Esophagus squamous epithelium (tissue), 5 donors: ENCODE measurements around the gene ZNF789. TPM values are rescaled to one million over a fixed set of nuclear protein-coding genes. Genes with fewer than 3 reads are reported as not detected.

ENCODE experiments used
- DNase-seq: peaks from one replicate; lab custom pipeline; 2025; lab: John Stamatoyannopoulos, UW
- H3K27ac ChIP-seq, 4 donors: fragments of 200-600 bp; sonication (generic); one replicate each; pipeline ENCODE4 v1.5.1; 2016 to 2019; ENCODE audit warnings: mild to moderate bottlenecking in 1 of 4
- H3K27me3 ChIP-seq, 4 donors: fragments of 200-600 bp; sonication (generic); 1 replicate in 3 of 4; 2 replicates in 1 of 4; pipeline versions ENCODE4 v1.5.1 to v1.6.0; 2017 to 2021; ENCODE audit warnings: antibody characterized with exemption in 1 of 4
- H3K36me3 ChIP-seq, 3 donors: fragments of 200-600 bp; sonication (generic); one replicate each; pipeline ENCODE4 v1.5.1; 2016 to 2019
- H3K4me1 ChIP-seq, 3 donors: fragments of 200-600 bp; sonication (generic); one replicate each; pipeline ENCODE4 v1.5.1; 2017 to 2019
- H3K4me3 ChIP-seq, 4 donors: fragments of 200-600 bp; sonication (generic); 1 replicate in 3 of 4; 2 replicates in 1 of 4; pipeline ENCODE4 v1.5.1; 2016 to 2019; ENCODE audit warnings: mild to moderate bottlenecking in 2 of 4, moderate library complexity in 1 of 4
- H3K9me3 ChIP-seq, 3 donors: fragments of 200-600 bp; sonication (generic); one replicate each; pipeline ENCODE4 v1.5.1; 2016 to 2019
- CTCF ChIP-seq, 6 experiments: fragments of 450-650 bp in 4 of 6; fragments of 200-600 bp in 2 of 6; sonication (generic) in 2 of 6; IDR thresholded peaks; one replicate each; pipeline ENCODE4 v1.5.1; 2016 to 2019; ENCODE audit warnings: antibody characterized with exemption in 6 of 6, mild to moderate bottlenecking in 4 of 6, moderate library complexity in 4 of 6
- POLR2A ChIP-seq, 4 donors: fragments of 450-650 bp; IDR thresholded peaks; one replicate each; pipeline ENCODE4 v1.6.1; 2017; ENCODE audit warnings: antibody characterized with exemption in 4 of 4, mild to moderate bottlenecking in 4 of 4, moderate library complexity in 3 of 4
- WGBS, 2 donors: methylation state at CpG; one replicate each; pipeline ENCODE4 v1.1.5; 2018; 5-methylcytosine and 5-hydroxymethylcytosine counted together
- intact Hi-C: fragments of 100-400 bp; cut with DNase I; formaldehyde crosslinking; loops from one replicate; pipeline ENCODE4 v1.15.0; 2022
- total RNA-seq, 4 donors: library from RNA; depleted of rRNA; stranded (reverse); fragments of >200 nt; gene quantifications; one replicate each; pipeline ENCODE4 v1.1.0, GENCODE V29; 2016
- donor health status: DM: yes; HTN: yes; CAD: no.

The ZNF789 gene
- total RNA-seq, 4 donors from 2014 or later, result 2.5 to 8.6 (median 5.3) TPM

DNA sequence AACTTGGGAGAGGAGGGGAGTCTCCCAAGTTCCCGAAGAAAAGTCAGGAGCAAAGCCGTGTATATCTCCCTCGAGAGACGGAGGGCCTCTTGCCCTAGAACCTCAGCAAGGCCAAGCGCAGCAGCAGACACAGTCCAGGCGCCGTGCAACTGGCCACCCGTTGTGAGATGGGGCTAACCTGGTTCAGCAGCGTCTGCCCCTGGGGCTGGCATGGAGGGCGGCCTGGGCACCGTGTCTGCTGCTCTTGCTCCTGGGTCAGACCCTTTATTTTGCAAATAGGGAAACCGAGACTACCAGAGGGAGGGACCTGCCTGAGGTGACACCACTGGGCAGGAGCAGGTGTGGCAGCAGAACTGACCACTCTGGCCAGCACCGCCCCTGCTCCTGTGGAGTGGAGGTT, 20.1 kb upstream of the ZNF789 start:
- DNase-seq, result no peak
- intact Hi-C loops, result no loop called here
- no CpG with 5 or more reads among the region's 13 CpGs for WGBS, 2 donors
- H3K4me3 ChIP-seq, result no peak overlapping the region
- no peak for TF ChIP-seq CTCF (IDR thresholded peaks at IDR 0.05)
- no peak for TF ChIP-seq POLR2A (IDR thresholded peaks at IDR 0.05)
- H3K4me1 ChIP-seq, result peaks cover 0 to 25% (median 0%) of the 10 kb centered on the region in 3 donors
- H3K9me3 ChIP-seq, result no peaks in the 10 kb centered on the region
- H3K27me3 ChIP-seq, result no peaks in the 10 kb centered on the region
- peaks cover 22 to 100% (median 63%) of the 10 kb centered on the region in 3 donors for H3K36me3 ChIP-seq
- H3K27ac ChIP-seq, result peak overlapping the region in 3 of 4 donors; percentile 64 to 78 (median 68)

DNA sequence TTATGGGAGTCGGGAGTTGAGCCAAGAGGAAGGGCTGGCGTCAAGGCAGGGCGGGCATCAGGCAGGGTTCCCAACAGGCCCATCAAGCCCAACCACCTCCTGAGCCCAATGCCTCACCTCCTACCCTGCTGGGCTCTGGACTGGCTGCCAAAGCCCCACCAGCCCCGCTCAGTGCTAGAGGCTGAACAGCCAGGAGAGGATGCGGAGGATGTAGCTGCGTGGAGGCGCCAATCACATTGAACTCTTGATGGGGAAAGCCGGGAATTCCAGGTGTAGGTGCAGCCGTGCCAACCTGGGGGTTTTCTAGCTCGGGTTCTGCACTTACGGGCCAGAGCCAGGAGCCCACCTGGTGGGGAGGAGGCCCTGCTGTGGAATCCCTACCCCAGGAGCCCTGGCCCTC, 19.6 kb upstream of the ZNF789 start:
- H3K36me3 ChIP-seq, result peaks cover 24 to 100% (median 63%) of the 10 kb centered on the region in 3 donors

GRCh38 chr7:99455874-99456273, 16.8 kb upstream of the ZNF789 start:
- Histone ChIP-seq H3K4me1 (peaks cover 0 to 38% (median 0%) of the 10 kb centered on the region in 3 donors), H3K27ac (no peak overlapping the region), H3K4me3 (no peak overlapping the region), H3K27me3 (no peaks in the 10 kb centered on the region), H3K36me3 (peaks cover 20 to 100% (median 50%) of the 10 kb centered on the region in 3 donors), H3K9me3 (no peaks in the 10 kb centered on the region)
- TF ChIP-seq POLR2A (IDR thresholded peaks at IDR 0.05), result no peak
- no peak for TF ChIP-seq CTCF (IDR thresholded peaks at IDR 0.05)
- intact Hi-C loops, result no loop called here
- no peak for DNase-seq
- WGBS, 2 donors, result 91% methylated on average over 4 of the region's 9 CpGs; no CpG with 5 or more reads in 1 of the 2 donors

More for the DNA sequence above, 19.6 kb upstream of the ZNF789 start:
- H3K9me3 ChIP-seq, result no peaks in the 10 kb centered on the region
- peak overlapping the region in 3 of 4 donors; percentile 64 to 78 (median 68) for H3K27ac ChIP-seq
- no peak overlapping the region for H3K4me3 ChIP-seq
- H3K27me3 ChIP-seq, result no peaks in the 10 kb centered on the region
- TF ChIP-seq CTCF (IDR thresholded peaks at IDR 0.05) (no peak), POLR2A (IDR thresholded peaks at IDR 0.05) (no peak)
- 60% methylated on average over 2 of the region's 11 CpGs; no CpG with 5 or more reads in 1 of the 2 donors for WGBS, 2 donors
- peaks cover 0 to 25% (median 0%) of the 10 kb centered on the region in 3 donors for H3K4me1 ChIP-seq
- intact Hi-C loops, result no loop called here
- DNase-seq, result no peak

- TF ChIP-seq CTCF (IDR thresholded peaks at IDR 0.05), result no peak
- no peak for TF ChIP-seq POLR2A (IDR thresholded peaks at IDR 0.05)
- no peaks in the 10 kb centered on the region for H3K9me3 ChIP-seq
- no peak overlapping the region for H3K27ac ChIP-seq
- no peaks in the 10 kb centered on the region for H3K27me3 ChIP-seq
- H3K4me1 ChIP-seq, result peaks cover 0 to 42% (median under 1%) of the 10 kb centered on the region in 3 donors
- 76% methylated on average over 7 to 13 of the region's 13 CpGs for WGBS, 2 donors
- intact Hi-C loops, result no loop called here
- no peak for DNase-seq
- peaks cover 18 to 99% (median 48%) of the 10 kb centered on the region in 3 donors for H3K36me3 ChIP-seq
- no peak overlapping the region for H3K4me3 ChIP-seq
These were observed 16.4 kb upstream of the ZNF789 start for GRCh38 chr7:99456288-99456687.

GRCh38 chr7:99457050-99457649, 15.5 kb upstream of the ZNF789 start:
- TF ChIP-seq CTCF (IDR thresholded peaks at IDR 0.05) (no peak), POLR2A (IDR thresholded peaks at IDR 0.05) (no peak)
- intact Hi-C loops, result no loop called here
- H3K9me3 ChIP-seq, result no peaks in the 10 kb centered on the region
- 68 to 83% methylated on average over 5 of the region's 6 CpGs for WGBS, 2 donors
- no peak for DNase-seq
- H3K27me3 ChIP-seq, result no peaks in the 10 kb centered on the region
- no peak overlapping the region for H3K4me3 ChIP-seq
- peaks cover 0 to 41% (median 6%) of the 10 kb centered on the region in 3 donors for H3K4me1 ChIP-seq
- H3K27ac ChIP-seq, result no peak overlapping the region
- H3K36me3 ChIP-seq, result peaks cover 18 to 95% (median 41%) of the 10 kb centered on the region in 3 donors
